DND-41 (cell line): Measurements from ENCODE around the gene DNAAF9.

Experiments
- ATAC-seq: fragments of 200-7000 bp; cut with Tn5 transposase; 3 replicates; pipeline ENCODE4 v1.9.1; 2021; ENCODE audit warnings: low read depth; ENCODE audit not compliant: insufficient read depth
- DNase-seq: peaks from one replicate; pipeline ENCODE4 v3.0.0-alpha.2; 2020
- H2AFZ ChIP-seq: 2 replicates; pipeline ENCODE4 v1.6.0; 2012; ENCODE audit warnings: low read depth, low read length
- H3K27ac ChIP-seq: 2 replicates; pipeline ENCODE4 v1.5.1; 2012; ENCODE audit warnings: low read length, inconsistent platforms
- H3K27me3 ChIP-seq: fragments of 200-600 bp; sonication (generic); 2 replicates; pipeline ENCODE4 v1.6.0; 2012; ENCODE audit warnings: low read length, mild to moderate bottlenecking, inconsistent platforms; ENCODE audit not compliant: insufficient read depth, poor library complexity
- H3K36me3 ChIP-seq: 2 replicates; pipeline ENCODE4 v1.5.1; 2012; ENCODE audit warnings: low read length, inconsistent platforms; ENCODE audit not compliant: insufficient read depth
- H3K4me1 ChIP-seq: 2 replicates; pipeline ENCODE4 v1.5.1; 2012; ENCODE audit warnings: mild to moderate bottlenecking, low read length; ENCODE audit not compliant: insufficient read depth
- H3K4me2 ChIP-seq: 2 replicates; pipeline ENCODE4 v1.6.0; 2012; ENCODE audit warnings: mild to moderate bottlenecking, moderate library complexity, low read length, inconsistent platforms; ENCODE audit not compliant: insufficient read depth
- H3K4me3 ChIP-seq, 2 experiments: fragments of 200-600 bp in 1 of 2; shearing (Covaris generic) in 1 of 2; 2 replicates each; pipeline ENCODE4 v1.5.1; 2012 to 2016; ENCODE audit warnings: inconsistent platforms in 2 of 2, low read length in 2 of 2, mild to moderate bottlenecking in 2 of 2, low read depth in 1 of 2, moderate library complexity in 1 of 2
- H3K79me2 ChIP-seq: 2 replicates; pipeline ENCODE4 v1.6.0; 2012; ENCODE audit warnings: low read length, inconsistent platforms; ENCODE audit not compliant: insufficient read depth
- H3K9ac ChIP-seq: 2 replicates; pipeline ENCODE4 v1.6.0; 2012; ENCODE audit warnings: low read depth, mild to moderate bottlenecking, inconsistent platforms, low read length, moderate library complexity
- H3K9me3 ChIP-seq: 2 replicates; pipeline ENCODE4 v1.5.1; 2012; ENCODE audit warnings: low read length, moderate library complexity, mild to moderate bottlenecking, inconsistent platforms; ENCODE audit not compliant: insufficient read depth, severe bottlenecking
- H4K20me1 ChIP-seq: 2 replicates; pipeline ENCODE4 v1.6.0; 2012; ENCODE audit warnings: low read length; ENCODE audit not compliant: insufficient read depth
- EZH2 ChIP-seq: IDR thresholded peaks from 3 replicates; pipeline ENCODE4 v1.6.1; 2012; ENCODE audit warnings: borderline replicate concordance, low read depth, mild to moderate bottlenecking, moderate library complexity, low read length, inconsistent platforms; ENCODE audit not compliant: severe bottlenecking
- TF ChIP-seq, protein P1 (sequence below): IDR thresholded peaks from 2 replicates; pipeline ENCODE4 v1.5.1; 2012; ENCODE audit warnings: borderline replicate concordance, low read length, moderate library complexity, mild to moderate bottlenecking; ENCODE audit not compliant: poor library complexity, severe bottlenecking; ENCODE audit errors: extremely low read depth

Gene DNAAF9

DNA sequence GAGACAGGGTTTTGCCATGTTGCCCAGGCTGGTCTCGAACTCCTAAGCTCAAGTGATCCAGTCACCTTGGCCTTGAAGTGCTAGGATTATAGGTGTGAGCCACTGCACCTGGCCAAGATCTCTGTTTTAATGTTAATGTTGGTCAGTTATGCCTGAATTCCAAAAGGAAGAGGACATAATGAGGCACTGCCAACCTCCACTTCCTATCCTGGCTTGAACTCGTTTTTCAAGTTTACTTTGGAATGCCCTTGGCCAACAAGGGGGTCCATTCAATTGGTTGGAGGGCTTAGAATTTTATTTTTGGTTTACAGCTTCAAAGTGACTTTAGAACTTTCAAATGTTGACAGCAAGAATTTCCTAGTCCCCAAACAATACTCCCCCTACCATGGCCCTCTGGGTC lies 29.8 kb downstream of the DNAAF9 start:
- Histone ChIP-seq H3K27me3 (peaks cover 51% of the 10 kb centered on the region), H3K79me2 (no peaks in the 10 kb centered on the region), H3K36me3 (no peaks in the 10 kb centered on the region), H4K20me1 (no peaks in the 10 kb centered on the region), H3K4me3 (no peak overlapping the region), H3K27ac (no peak overlapping the region), H3K4me2 (no peak overlapping the region), H3K9ac (no peak overlapping the region), H3K9me3 (no peaks in the 10 kb centered on the region), H2AFZ (no peak overlapping the region), H3K4me1 (no peaks in the 10 kb centered on the region)
- DNase-seq (no peak), ATAC-seq (no peak)
- TF ChIP-seq, protein P1, sequence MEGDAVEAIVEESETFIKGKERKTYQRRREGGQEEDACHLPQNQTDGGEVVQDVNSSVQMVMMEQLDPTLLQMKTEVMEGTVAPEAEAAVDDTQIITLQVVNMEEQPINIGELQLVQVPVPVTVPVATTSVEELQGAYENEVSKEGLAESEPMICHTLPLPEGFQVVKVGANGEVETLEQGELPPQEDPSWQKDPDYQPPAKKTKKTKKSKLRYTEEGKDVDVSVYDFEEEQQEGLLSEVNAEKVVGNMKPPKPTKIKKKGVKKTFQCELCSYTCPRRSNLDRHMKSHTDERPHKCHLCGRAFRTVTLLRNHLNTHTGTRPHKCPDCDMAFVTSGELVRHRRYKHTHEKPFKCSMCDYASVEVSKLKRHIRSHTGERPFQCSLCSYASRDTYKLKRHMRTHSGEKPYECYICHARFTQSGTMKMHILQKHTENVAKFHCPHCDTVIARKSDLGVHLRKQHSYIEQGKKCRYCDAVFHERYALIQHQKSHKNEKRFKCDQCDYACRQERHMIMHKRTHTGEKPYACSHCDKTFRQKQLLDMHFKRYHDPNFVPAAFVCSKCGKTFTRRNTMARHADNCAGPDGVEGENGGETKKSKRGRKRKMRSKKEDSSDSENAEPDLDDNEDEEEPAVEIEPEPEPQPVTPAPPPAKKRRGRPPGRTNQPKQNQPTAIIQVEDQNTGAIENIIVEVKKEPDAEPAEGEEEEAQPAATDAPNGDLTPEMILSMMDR, result no peak
- no peak for TF ChIP-seq EZH2

DNA sequence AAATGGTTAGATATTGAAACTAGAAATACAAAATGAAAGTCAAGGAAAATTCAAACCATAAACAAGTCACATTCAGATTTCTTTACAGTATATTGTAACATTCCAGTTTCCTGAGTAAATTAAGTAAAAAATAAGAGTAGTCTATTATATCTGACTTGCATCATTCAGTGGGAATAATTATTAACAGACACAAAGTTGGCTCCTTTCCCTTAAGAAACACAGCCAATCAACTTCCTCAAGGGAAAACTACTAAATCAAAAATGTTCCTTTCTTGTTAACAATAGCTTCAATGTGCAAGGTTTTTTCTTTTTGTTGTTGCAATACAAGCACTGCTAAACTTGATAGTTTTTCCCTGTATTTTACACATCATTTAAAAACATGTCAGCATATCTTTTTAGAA lies 33.2 kb downstream of the DNAAF9 start:
- Histone ChIP-seq H3K9me3 (no peaks in the 10 kb centered on the region), H3K4me3 (no peak overlapping the region), H3K9ac (no peak overlapping the region), H3K27ac (no peak overlapping the region), H3K79me2 (no peaks in the 10 kb centered on the region), H3K27me3 (peaks cover 34% of the 10 kb centered on the region), H3K4me1 (no peaks in the 10 kb centered on the region), H4K20me1 (no peaks in the 10 kb centered on the region), H2AFZ (no peak overlapping the region), H3K36me3 (no peaks in the 10 kb centered on the region), H3K4me2 (no peak overlapping the region)
- DNase-seq (no peak), ATAC-seq (no peak)
- no peak for TF ChIP-seq EZH2
- TF ChIP-seq, protein P1, result no peak

DNA sequence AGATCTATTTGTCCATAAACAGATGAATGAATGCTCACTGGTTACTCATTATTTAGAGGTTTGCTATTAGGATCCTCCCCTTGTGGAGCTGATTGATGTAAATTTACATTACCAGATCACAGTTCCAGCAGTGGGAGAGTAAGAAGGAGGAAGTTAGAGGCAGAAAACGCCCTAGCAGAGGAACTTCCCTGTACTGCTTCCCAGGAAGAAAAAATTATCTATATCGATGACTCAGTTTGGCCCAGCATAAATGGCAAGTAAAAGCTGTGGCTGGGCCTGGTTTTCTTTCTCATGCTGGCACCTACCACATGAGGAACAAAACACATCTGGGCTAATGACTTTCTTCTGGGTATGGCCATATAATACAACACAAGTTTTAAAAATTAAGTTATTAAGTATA lies 35.7 kb downstream of the DNAAF9 start:
- Histone ChIP-seq H3K4me2 (no peak overlapping the region), H4K20me1 (no peaks in the 10 kb centered on the region), H3K79me2 (no peaks in the 10 kb centered on the region), H3K27me3 (peaks cover 34% of the 10 kb centered on the region), H3K4me3 (no peak overlapping the region), H3K27ac (no peak overlapping the region), H3K36me3 (no peaks in the 10 kb centered on the region), H3K4me1 (no peaks in the 10 kb centered on the region), H3K9ac (no peak overlapping the region), H3K9me3 (no peaks in the 10 kb centered on the region), H2AFZ (no peak overlapping the region)
- TF ChIP-seq EZH2, result no peak
- TF ChIP-seq, protein P1, result no peak
- no peak for ATAC-seq
- no peak for DNase-seq

DNA sequence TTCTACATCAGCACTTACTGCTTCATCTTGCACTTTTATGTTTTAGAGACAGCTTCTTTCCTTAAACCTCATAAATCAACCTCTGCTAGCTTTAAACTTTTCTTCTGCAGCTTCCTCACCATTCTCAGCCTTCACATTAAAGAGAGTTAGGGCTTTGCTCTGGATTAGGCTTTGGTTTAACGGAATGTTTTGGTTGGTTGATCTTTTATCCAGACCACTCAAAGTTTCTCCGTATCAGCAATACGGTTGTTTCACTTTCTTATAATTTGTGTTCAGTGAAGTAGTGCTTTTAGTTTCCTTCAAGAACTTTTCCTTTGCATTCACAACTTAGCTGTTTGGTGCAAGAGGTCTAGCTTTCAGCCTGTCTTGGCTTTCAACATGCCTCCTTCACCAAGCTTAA lies 40.4 kb downstream of the DNAAF9 start:
- H4K20me1 ChIP-seq, result no peaks in the 10 kb centered on the region
- H3K27ac ChIP-seq, result no peak overlapping the region
- TF ChIP-seq EZH2, result no peak
- TF ChIP-seq, protein P1, result no peak
- no peak overlapping the region for H3K4me3 ChIP-seq
- H3K9ac ChIP-seq, result no peak overlapping the region
- ATAC-seq (no peak), DNase-seq (no peak)
- H3K9me3 ChIP-seq, result no peaks in the 10 kb centered on the region
- H3K27me3 ChIP-seq, result peaks cover 5% of the 10 kb centered on the region
- no peak overlapping the region for H3K4me2 ChIP-seq
- H3K79me2 ChIP-seq, result no peaks in the 10 kb centered on the region
- H3K36me3 ChIP-seq, result no peaks in the 10 kb centered on the region
- H2AFZ ChIP-seq, result no peak overlapping the region
- H3K4me1 ChIP-seq, result no peaks in the 10 kb centered on the region
